Ecto neural progenitor cell (in vitro differentiated cells): ENCODE data around the gene ACER2.

Experiments
- DNase-seq: peaks from one replicate; pipeline ENCODE4 v3.0.0-alpha.2; 2018; ENCODE audit warnings: low spot score

The ACER2 gene

GRCh38 chr9:19456426-19456825 is 47.6 kb downstream of the ACER2 start:
- no peak for DNase-seq

DNA sequence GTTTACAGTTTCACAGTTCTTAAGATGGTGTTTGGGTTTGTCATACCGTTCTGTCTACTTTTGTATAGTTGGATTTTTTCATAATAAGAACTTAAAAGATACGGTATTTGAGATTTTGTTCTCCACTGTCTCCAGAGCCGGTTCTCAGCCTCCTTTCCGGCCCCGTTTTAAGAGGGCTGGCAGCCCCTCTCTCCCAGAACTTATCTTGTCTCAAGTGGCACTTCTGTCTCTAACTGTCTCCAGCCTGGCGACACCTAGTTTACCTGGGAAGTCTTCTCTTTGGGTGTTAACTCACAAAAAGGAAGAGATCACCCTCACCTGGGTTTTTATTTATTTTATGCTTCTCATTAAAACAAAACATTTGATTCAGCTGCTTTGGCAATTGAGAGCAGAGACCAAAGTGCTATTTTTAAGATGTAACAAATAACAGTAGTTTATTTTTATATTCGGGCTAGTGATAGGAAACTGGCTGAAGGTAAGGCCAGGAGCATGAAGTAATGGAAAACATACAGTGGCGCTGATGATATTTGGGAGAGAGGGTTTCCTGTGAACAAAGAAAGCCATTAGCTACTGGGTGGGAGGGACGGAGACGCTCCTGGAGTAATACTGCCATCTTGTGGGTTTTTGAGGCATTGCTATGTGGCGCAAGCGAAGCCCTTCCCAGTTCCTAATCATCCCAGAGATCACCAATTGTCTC is 48.3 kb downstream of the ACER2 start:
- DNase-seq = peak; percentile 79

DNA sequence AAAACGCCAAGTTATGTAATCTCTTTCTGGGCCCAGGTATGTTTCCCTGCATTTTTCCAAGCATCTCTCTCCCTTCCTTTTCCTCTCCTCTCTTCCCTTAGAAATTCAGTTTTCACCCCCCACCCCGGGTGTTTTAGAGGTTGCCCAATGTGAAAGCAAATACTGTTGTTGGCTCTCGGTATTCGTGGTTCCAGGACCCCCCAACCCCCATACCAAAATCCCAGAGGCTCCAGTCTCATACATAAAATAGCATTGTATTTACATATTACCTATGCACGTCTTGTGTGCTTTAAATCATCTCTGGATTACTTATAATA is 48.8 kb downstream of the ACER2 start:
- no peak for DNase-seq

DNA sequence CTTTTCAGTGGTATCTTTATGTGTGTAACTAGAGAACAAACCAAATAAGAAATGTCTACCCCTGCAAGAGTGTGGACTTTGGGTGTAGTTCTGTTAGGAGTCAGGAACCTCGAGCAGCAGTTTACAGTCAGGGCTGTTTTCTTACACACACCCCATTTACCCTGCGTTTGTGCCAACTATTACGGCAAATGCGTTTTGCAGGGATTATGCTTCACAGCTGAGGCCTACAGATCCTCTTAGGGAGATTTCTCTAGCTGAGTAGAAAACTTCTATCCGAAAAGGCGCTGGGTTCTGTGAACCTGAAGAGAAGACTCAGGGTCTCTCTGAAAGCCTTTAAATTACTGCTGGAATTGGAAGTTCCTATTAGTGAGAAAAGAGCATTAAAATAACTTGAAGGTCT is 51.4 kb downstream of the ACER2 start:
- DNase-seq = no peak

DNA sequence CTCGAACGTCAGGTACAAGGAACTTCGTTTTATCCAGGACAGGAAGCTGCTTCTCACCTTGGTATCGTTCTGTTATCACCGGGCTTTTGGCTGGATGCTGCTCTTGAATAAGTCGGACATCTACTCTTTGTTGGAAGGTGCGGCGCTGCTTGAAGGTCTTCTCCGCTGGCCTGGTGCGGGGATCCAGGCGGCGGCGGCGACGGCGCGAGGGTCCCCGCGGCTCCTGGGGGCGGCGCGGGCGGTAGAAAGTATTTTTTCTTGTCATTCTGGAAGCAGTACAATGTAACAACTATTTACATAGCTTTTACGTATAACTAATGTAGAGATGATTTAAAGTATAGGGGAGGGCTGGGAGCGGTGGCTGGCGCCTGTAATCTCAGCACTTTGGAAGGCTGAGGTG is 52.3 kb downstream of the ACER2 start:
- no peak for DNase-seq

GRCh38 chr9:19464061-19464763 is 55.4 kb downstream of the ACER2 start:
- no peak for DNase-seq

DNA sequence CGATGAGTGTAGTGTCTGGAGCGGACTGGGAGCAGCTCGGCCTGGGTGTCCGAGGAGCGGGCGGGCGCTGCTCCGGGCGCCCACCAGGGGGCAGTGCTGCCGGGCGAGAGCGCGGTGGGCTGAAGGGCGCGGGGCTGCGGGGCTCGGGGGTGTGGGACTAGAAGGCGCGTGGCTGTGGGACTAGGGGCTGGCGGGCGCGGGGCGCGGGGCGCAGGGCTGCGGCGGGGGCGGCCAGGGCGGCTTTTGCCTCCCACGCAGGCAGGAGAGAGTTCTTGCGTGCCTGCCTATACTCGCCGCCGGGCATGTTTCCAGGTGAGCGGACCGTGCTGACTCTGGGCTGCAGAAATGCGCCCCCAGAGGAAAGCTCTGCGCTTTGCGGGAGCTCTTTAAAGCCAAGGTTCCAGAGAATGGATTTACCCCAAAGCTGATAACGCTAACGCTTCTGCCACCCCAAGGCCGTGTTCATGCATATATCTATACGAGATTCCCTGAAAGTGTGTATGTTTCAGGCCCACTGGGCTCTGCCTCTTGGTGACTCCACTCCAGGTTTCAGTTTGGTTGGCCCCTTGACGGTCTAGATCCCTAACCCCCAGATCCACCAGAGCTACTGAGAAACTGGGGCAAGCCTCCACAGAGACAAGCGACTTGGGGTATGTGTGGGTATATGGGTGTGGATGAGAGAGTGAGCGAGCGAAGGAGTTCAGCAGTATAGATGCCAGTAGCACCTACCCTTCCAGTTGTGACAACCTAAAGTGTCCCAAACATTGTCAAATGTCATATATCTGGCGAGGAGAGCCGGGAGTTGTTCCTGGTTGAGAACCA is 56.2 kb downstream of the ACER2 start:
- peak; percentile 89 for DNase-seq

GRCh38 chr9:19465586-19466279 is 56.9 kb downstream of the ACER2 start:
- no peak for DNase-seq

DNA sequence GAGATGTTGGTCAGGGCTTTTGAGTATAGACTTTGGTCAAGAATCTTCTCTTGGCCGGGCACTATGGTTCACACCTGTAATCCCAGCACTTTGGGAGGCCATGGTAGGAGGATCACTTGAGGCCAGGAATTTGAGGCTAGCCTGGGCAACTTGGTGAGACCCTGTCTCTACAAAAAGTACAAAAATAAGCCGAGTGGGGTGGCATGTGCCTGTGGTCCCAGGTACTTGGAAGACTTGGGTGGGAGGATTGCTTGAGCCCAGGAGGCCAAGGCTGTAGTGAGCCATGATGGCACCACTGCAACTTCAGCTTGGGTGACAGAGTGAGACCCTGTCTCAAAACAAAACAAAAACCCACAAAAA is 57.5 kb downstream of the ACER2 start:
- DNase-seq = no peak

- DNase-seq = no peak
Measured at GRCh38 chr9:19469271-19469670, 60.5 kb downstream of the ACER2 start.

DNA sequence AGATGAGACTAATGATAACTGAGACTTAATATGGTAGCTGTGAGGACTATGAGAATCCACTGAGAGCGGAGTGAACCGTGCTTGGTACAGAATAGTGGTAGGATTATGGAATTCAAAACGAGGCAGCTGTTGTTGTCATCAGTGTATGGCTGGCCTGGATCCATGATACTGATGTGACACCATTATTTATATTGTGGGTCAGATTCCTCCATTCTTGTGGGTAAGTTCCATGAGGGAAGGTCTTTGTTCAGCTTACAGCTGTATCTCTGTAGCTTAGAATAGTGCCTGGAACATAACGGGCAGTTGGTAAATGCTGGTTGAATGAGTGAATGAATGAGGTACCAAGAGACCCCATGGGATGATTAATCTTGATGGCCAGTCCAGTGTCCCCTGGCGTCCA is 61.8 kb downstream of the ACER2 start:
- no peak for DNase-seq

- DNase-seq = no peak
Measured at GRCh38 chr9:19470981-19471650, 62.3 kb downstream of the ACER2 start.

DNA sequence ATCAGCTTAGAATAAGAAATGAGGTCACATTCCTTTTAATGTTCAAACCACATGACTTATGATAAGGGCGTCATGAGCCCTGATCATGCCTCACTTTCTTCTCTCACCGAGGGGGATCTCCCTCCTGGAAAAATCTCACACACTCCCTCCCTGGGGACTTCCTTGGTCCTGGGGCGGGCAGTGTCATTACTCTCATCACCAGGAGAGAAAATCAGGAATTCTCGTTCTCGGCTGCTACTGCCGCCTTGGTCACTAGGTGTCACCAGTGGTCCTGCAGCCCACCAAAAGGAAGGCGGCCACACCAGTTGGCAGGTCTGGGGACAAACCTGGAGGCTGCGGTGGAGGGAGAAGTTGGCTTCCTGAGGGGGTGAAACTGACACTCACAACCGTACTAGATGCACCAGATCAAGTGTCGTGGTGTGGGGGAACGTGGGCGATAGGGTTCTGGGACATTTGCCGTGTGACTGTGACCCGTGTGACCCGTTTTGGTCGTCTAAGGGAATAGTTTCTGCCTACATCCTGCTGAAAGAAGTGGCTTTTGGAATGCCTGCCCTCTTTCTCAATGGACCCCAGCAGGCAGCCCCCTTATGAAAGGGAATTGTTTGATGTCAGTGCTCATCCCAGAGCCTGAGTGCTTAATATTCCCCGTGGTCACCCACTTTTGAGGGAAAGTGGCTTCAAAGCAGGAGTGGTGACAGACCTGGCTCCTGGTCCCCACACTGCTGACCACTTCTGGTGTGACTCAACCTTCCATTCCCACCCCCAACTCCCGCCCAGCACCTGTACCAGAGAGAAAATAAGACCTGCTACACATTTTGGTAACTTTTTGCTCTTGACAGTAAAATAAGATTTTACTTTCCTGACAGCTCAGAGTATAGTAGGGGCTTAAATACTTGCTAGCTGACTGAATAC is 63.2 kb downstream of the ACER2 start:
- peak; percentile 84 for DNase-seq

DNA sequence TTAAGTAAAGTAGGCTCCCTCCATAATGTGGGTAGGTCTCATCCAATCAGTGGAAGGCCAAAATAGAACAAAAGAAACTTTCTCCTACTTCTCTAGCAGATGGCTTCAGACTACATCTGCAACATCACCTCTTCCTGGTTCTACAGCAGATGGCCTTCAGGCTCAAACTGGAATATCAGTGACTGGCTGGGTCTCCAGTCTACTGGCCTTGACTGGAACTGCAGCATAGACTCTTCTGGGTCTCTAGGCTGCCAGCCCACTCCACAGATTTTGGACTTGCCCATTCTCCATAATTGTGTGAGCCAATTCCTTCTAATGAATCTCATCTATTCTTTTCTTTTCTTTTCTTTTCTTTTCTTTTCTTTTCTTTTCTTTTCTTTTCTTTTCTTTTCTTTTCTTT is 64.8 kb downstream of the ACER2 start:
- no peak for DNase-seq

DNA sequence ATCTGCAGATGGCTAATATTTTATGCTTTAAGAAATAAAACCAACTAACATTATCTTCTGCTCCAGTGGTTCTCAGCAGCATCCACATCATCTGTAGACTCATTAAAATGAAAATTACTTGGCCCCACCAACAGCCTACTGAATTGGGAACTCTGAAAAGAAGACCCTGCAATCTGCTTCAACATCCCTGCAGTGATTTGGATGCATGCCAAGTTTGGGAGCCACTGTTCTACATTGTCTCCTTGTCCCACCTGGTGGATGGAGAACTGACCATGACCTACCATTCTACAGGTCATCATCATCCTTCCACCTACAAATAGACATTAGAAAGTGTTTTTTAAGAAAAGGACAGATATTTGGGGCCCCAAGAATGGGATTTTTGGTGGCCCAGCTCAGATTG is 71.1 kb downstream of the ACER2 start:
- DNase-seq = no peak

DNA sequence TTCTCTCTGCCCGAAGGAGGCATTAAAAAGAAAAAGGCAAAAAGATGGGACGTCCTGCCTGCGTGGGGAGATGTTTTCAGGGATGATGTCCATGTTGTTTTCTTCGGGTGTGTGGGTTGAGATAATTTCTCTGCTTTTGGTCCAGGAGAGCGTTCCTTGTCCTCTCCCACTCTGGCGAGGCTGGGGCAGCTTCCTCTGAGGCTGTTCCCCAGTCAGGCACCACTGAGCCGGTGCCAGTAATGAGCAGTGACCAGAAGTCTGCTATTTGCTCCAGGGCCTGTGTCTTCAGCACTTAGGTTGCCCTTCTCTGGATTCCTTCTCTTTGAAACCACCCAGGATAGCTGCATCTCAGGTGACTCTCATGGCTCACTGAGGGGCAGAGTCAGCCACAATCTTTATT is 71.5 kb downstream of the ACER2 start:
- DNase-seq = no peak

DNA sequence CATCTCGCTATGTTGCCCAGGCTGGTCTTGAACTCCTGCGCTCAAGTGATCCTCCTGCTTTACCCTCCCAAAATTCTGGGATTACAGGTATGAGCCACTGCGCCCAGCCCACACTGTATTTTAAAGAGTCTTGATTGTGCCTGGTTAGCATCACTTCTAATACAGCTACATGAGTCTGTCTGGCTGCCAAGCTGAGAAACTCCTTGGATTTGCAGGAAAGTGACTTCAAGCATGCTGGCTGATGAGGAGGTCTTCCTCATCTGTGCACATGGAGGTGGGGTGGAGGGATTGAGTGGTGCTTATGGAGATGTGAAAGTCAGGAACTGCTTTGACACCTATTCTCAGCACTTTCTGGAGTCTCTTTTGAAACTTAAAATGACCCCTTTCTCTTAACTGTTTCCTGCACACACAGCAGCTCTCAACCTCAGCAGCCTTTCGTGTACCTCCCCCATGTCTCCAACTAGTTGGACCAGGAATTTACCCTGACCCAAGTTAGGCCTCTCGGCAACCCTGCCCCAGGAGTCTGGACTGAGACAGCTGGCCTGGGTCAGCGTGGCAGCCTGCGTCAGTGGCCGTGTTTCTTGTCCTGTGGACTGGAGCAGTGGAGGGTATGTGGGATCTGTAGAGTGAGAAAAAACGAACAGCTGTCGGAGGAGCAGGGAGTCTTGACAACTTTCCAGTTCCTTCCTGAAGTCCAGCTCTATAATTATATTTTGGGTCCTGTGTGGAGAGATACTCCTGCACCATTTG is 72.5 kb downstream of the ACER2 start:
- DNase-seq = no peak

- DNase-seq = no peak
Measured at GRCh38 chr9:19481971-19482404, 73.2 kb downstream of the ACER2 start.

GRCh38 chr9:19484699-19485098 is 75.9 kb downstream of the ACER2 start:
- DNase-seq = no peak

- no peak for DNase-seq
Measured at GRCh38 chr9:19485193-19485592, 76.4 kb downstream of the ACER2 start.
